HG02588 (cell line): ENCODE measurements around the gene FARSB.

Experiments
- ATAC-seq: cut with Tn5 transposase; IDR thresholded peaks from one replicate; pipeline ENCODE4 v1.9.1; 2021; ENCODE audit warnings: mild to moderate bottlenecking, moderate library complexity; ENCODE audit not compliant: unreplicated experiment

The FARSB gene

DNA sequence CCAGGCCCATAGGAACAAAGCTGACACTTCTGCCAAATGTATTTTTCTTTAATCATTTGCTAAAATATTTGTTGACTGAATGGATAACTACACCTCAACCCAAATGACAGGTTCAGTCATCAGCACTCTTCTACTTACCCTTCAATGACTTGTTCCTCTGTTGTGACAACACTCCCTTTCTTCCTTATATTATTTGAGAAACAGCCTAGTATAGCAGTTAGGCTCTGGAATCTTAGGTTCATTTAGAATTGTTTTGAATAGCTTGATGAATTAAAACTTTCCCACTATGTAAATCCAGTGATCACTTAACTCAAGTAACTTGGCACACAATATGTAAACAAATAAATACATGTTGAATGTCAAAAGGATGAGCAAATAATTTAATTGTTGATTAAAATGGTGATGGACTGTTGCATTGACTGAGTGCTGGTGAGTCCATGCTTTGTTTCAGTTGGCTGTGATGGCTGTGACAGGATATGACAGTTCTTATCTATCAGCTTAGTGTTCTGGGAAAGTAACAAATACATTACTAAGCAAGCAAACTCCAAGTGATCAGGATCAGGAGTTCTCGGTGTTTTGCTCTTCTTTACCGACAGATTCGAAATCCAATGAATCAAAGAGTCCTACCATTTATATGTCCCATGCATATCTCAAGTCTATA, 12.7 kb upstream of the FARSB start:
- ATAC-seq, result no peak

GRCh38 chr2:222663479-222663878, 7.6 kb upstream of the FARSB start:
- no peak for ATAC-seq

- ATAC-seq, result peak; percentile 25
Measured at GRCh38 chr2:222656526-222657446, 894 bp upstream of the FARSB start.

DNA sequence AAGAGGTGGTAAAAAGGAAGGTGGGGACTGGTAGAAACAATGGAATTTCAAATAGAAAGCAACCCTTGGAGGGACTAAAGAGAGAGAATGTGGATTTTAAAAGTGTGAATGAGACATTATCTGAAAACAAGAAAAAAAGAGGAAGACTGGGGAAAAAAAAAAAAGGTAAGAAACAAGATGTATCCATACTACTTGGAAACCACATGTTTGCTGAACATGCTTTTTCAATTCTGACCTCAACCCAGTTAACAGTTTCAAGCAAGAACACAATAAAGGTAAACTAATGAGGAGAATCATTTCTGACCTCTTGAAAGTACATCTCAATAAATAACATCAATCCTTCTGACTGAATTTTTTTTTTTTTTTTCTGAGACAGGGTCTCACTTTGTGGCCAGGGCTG, 2.6 kb downstream of the FARSB start:
- no peak for ATAC-seq

GRCh38 chr2:222652491-222653255, 3.2 kb downstream of the FARSB start:
- no peak for ATAC-seq

DNA sequence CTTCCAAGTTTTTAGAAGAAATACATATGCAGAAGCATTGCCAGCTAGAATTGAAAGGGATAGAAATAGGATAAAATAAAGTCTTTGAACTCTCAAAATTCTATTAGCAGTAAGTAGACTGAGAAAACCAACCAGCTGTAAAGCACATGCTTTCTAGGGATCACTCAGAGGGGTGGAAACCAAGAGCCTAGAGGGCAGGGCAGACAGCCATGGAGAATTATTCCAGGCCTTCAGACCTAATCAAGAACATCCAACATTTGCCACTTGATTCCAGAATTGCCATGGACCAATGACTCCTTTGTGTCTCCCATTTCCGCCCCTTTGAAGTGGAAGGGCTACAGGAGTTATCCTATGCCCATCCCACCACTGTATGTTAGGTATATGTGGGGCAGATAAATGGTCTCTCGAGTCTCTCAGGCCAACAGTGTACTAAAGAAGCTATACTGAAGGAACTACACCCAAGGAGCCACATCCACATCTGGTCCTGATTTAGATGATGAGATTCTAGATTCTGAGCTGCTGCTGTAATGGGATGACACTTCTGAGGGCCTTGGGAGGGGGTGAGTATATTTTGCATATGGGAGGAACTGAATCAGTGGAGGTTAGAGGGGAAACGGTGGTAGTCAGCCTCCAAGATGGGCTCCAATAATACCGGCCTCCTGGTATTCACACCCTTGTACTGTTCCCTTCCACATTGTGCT, 4.0 kb downstream of the FARSB start:
- ATAC-seq, result no peak

DNA sequence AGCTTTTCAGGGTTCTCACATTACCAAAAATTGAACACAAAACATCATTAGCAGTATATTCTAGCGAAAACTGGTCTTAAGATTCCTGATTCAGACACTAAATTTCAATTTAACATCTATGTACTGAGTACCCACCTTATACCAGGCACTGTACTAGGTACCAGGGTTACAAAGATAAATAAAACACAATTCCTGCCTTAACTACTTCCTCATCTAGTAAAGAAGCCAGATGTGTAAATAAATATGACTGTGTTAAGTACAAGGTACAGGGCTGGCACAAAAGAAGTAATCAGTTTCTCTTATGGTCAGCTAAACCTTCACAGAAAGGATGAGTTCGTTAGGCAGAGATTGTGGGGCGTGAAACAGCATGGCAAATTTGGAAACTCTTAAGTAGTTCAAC, 6.1 kb downstream of the FARSB start:
- ATAC-seq, result no peak

DNA sequence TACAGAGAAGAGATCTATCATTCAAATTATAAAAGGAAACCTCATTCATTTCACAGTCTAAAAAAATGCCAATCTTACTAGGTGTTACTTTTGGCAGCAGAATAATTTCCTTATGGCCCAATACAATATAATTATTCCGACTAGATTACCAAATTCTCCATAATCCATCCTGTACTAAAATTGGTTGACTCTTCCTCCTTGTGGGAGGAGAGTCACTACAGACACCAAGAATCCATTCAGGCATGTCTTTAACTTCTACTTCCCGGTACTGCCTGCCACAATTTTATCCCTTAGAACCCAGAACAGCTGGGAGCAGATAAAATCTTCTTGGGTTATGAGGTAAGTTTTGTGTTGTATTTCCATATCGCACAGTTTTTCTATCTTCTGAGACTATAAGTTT, 9.9 kb downstream of the FARSB start:
- no peak for ATAC-seq

DNA sequence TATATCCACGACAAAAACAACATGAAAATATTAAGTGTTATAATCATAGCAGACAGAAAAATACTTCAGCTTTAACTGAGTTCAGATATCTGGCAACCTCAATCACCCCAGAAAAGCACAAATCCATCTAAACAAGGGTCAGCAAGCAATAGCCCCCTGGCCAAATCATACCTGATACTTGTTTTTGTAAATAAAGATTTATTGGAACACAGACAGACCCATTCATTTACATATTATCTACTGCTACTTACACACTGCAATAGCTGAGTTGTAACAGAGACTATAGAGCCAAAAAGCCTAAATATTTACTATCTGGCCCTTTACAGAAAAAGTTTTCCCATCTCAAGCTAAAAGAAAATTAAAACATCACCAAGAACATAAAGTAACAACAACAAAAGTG, 12.8 kb downstream of the FARSB start:
- no peak for ATAC-seq

GRCh38 chr2:222641336-222641735, 14.6 kb downstream of the FARSB start:
- no peak for ATAC-seq

DNA sequence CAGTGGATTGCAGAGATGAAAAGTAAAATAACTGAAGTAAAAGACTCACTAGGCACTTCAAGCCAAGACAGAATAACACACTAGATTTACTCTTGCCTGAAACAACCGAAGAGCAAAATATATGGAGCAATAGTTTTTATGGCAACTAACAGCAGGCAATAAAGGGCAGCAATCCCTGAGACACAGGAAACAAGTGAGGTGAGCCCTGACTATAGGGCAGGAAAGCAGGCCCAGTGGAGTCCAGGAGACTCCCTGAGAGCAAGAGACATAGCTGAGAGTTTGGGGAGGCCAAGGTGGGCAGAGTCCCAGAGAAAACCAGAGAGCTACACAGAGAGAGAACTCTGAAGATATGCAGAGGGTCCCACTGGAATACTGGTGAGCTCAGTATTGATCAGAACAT, 18.8 kb downstream of the FARSB start:
- no peak for ATAC-seq

DNA sequence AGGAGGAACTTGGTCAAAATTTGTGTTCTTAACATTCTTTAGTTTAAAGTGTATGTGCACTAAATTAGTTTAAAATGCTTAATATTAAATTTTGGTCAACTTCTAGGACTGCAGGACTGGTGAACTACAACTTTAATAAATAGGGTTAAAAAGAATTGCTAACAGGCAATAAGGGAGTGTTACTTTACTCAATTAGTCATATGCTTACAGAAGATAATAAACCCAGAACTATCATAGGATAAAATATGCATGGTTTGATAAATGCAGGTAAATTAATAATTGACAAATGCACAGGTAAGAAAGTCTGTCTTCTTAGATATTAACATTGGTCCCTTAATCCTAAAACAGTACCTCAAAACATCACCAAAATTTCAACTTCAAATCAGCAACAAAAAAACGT, 20.6 kb downstream of the FARSB start:
- ATAC-seq, result no peak

GRCh38 chr2:222627764-222628163, 28.1 kb downstream of the FARSB start:
- ATAC-seq, result no peak

- ATAC-seq, result no peak
Measured at GRCh38 chr2:222623756-222624309, 32.1 kb downstream of the FARSB start.

DNA sequence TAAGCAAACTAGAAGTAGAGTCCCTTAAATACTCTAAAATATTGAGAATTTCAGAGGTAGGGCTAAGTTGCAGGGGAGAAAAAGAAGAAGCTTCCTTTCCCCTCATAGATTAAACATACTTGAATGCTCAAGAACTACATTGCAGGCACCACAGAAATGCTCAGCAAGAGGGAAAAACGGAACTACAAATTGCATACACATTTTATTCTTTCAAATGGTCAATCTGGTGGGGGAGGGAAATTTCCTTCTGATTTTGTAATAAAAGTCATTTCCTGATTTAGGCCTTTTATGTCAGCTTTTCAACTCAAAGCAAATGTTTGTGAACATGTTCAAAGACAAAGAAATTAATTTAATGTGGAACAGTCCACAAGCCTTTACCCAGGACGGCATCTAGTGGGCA, 33.0 kb downstream of the FARSB start:
- ATAC-seq, result no peak

DNA sequence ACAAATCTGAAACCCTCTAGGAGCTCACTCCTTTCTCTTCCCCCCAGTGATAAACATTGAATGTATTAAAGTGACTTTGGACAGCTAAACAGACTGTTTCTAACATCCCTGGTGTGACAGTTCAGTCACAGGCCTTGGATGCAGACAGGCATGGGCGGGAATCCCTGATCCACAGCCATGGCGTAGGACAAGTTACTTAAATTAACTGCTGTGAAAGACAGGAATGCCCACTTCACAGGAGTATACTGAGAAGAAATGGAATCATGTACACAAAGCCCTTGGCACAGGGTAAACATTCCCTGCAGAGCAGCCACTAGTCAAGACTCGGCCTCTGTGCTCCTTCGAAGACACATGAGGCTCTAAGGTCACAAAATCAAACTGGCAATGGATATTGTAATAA, 34.0 kb downstream of the FARSB start:
- no peak for ATAC-seq

DNA sequence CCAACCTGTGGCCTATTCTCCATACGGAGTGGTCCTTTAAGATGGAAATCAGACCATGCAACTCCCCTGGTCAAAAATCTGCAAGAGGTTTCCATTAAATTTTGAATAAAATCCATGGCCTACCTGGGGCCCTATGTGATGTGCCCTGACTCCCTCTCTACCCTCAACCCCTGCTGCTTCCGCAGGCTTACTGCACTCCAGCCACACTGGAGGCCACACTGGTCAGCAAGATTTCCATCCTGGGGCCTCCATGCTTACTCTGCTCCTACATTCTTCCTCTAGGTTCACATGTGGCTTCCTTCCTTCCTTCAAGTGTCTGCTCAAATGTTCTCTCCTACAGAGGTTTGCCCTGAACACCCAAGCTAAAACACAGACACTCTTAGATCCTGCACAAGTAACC, 40.6 kb downstream of the FARSB start:
- ATAC-seq, result no peak

- peak; percentile 87 for ATAC-seq
Measured at GRCh38 chr2:222613715-222614331, 42.1 kb downstream of the FARSB start.

DNA sequence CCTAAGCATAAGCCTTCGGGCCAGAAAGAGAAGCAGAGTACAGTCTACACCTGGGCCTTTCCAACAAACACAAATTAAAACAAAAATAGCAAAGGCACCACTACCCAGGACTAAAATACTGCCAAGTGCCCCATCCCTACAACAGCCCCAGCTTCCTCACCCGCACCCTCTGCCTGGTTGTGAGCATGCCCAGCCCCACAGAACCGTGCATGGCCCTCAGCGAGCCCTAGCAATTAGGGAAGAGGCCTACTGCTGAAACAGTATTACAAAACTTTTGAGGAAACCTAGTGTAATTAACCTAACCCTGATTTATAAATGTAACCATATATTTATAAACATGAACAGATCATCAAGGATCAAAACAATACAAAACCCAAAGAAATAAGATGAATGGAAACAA, 44.2 kb downstream of the FARSB start:
- no peak for ATAC-seq

- ATAC-seq, result no peak
Measured at GRCh38 chr2:222610746-222611145, 45.1 kb downstream of the FARSB start.
